Measurements from ENCODE around the gene CACNG4. TPM values are rescaled to one million over a fixed set of nuclear protein-coding genes. Genes with fewer than 3 reads are reported as not detected.

CACNG4 gene
- total and polyA plus RNA-seq, 8 donors, result 0.09 to 4.2 (median 0.32) TPM

- no peaks in the 10 kb centered on the region for H3K27me3 ChIP-seq
- no peaks in the 10 kb centered on the region for H3K4me1 ChIP-seq
- no peak overlapping the region for H3K27ac ChIP-seq
- FAIRE-seq, result no peak
- H3K4me3 ChIP-seq, result no peak overlapping the region
- no peak for ATAC-seq
- TF ChIP-seq CTCF (IDR thresholded peaks at IDR 0.05), result no peak
- intact Hi-C loops (cut with DNase I), result no loop called here
- no peaks in the 10 kb centered on the region for H3K9me3 ChIP-seq
- no peaks in the 10 kb centered on the region for H3K36me3 ChIP-seq
- WGBS, 2 donors, result 71 to 77% methylated on average over 9 of the region's 9 CpGs
- no peak for DNase-seq
These were observed 44.1 kb upstream of the CACNG4 start for GRCh38 chr17:66920435-66920834.

- H3K27ac ChIP-seq, result no peak overlapping the region
- FAIRE-seq (no peak), ATAC-seq (no peak), DNase-seq (no peak)
- H3K4me1 ChIP-seq, result no peaks in the 10 kb centered on the region
- no peaks in the 10 kb centered on the region for H3K27me3 ChIP-seq
- no peak for TF ChIP-seq CTCF (IDR thresholded peaks at IDR 0.05)
- intact Hi-C loops (cut with DNase I), result no loop called here
- WGBS, 2 donors, result 82 to 87% methylated on average over 4 of the region's 4 CpGs
- no peaks in the 10 kb centered on the region for H3K9me3 ChIP-seq
- no peaks in the 10 kb centered on the region for H3K36me3 ChIP-seq
- no peak overlapping the region for H3K4me3 ChIP-seq
These were observed 43.6 kb upstream of the CACNG4 start for GRCh38 chr17:66920950-66921349.

GRCh38 chr17:66923886-66924285 is 40.6 kb upstream of the CACNG4 start:
- Histone ChIP-seq H3K4me3 (no peak overlapping the region), H3K27me3 (no peaks in the 10 kb centered on the region), H3K36me3 (no peaks in the 10 kb centered on the region), H3K9me3 (no peaks in the 10 kb centered on the region), H3K4me1 (no peaks in the 10 kb centered on the region), H3K27ac (no peak overlapping the region)
- intact Hi-C loops (cut with DNase I), result no loop called here
- ATAC-seq (no peak), DNase-seq (no peak), FAIRE-seq (no peak)
- WGBS, 2 donors, result 48 to 75% methylated on average over 1 of the region's 1 CpG
- TF ChIP-seq CTCF (IDR thresholded peaks at IDR 0.05), result no peak

GRCh38 chr17:66925811-66926500 is 38.6 kb upstream of the CACNG4 start:
- H3K4me3 ChIP-seq, result no peak overlapping the region
- H3K36me3 ChIP-seq, result no peaks in the 10 kb centered on the region
- FAIRE-seq, result no peak
- no peak overlapping the region for H3K27ac ChIP-seq
- H3K27me3 ChIP-seq, result no peaks in the 10 kb centered on the region
- no peak for TF ChIP-seq CTCF (IDR thresholded peaks at IDR 0.05)
- no peak for DNase-seq
- no peak for ATAC-seq
- H3K4me1 ChIP-seq, result no peaks in the 10 kb centered on the region
- H3K9me3 ChIP-seq, result no peaks in the 10 kb centered on the region
- WGBS, 2 donors, result 75 to 82% methylated on average over 8 of the region's 8 CpGs
- intact Hi-C loops (cut with DNase I), result no loop called here

GRCh38 chr17:66928949-66929348 is 35.6 kb upstream of the CACNG4 start:
- DNase-seq, result no peak
- no peak for ATAC-seq
- TF ChIP-seq CTCF (IDR thresholded peaks at IDR 0.05), result no peak
- WGBS, 2 donors, result 83 to 92% methylated on average over 5 of the region's 5 CpGs
- no peak for FAIRE-seq
- intact Hi-C loops (cut with DNase I), result no loop called here
- H3K9me3 ChIP-seq, result no peaks in the 10 kb centered on the region
- H3K27ac ChIP-seq, result no peak overlapping the region
- no peaks in the 10 kb centered on the region for H3K27me3 ChIP-seq
- H3K36me3 ChIP-seq, result no peaks in the 10 kb centered on the region
- H3K4me1 ChIP-seq, result no peaks in the 10 kb centered on the region
- H3K4me3 ChIP-seq, result no peak overlapping the region

Measured in pancreas (tissue), 10 donors.